Stimulated activated CD8-positive, alpha-beta memory T cell treated with anti-CD3 and anti-CD28 coated beads, Interleukin-2, amount 100 ng/mL, for 1 hour (primary cell): ENCODE measurements around the gene SNAPIN.

Source experiments
- DNase-seq, 2 donors: peaks; one replicate each; pipeline ENCODE4 v3.0.0-alpha.2; 2020; ENCODE audit warnings: low read depth in 2 of 2

The SNAPIN gene

GRCh38 chr1:153678519-153679336 lies 20.2 kb downstream of the SNAPIN start, which contains the start of gene NPR1:
TSS of gene NPR1 (plus strand) at chr1:153678688. CDS start at chr1:153679109, 421 bp downstream.
- no peak for DNase-seq

GRCh38 chr1:153679337-153680119 lies 21.0 kb downstream of the SNAPIN start:
- DNase-seq: no peak

DNA sequence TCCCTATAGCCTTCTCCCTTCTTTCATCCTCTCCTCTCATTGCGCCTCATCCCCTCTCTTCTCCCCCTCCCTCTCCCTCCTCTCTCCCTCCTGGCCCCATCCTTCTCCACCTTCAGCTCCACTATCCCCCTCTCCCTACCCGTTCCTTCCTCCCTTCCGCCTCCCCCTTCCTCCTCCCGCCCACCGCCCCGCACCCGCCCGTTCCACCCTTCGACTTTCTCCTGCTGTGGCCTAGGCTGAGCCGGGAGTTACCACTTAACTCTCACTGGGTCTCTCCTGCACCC lies 21.6 kb downstream of the SNAPIN start:
- no peak for DNase-seq

GRCh38 chr1:153682730-153683129 lies 24.2 kb downstream of the SNAPIN start:
- no peak for DNase-seq

DNA sequence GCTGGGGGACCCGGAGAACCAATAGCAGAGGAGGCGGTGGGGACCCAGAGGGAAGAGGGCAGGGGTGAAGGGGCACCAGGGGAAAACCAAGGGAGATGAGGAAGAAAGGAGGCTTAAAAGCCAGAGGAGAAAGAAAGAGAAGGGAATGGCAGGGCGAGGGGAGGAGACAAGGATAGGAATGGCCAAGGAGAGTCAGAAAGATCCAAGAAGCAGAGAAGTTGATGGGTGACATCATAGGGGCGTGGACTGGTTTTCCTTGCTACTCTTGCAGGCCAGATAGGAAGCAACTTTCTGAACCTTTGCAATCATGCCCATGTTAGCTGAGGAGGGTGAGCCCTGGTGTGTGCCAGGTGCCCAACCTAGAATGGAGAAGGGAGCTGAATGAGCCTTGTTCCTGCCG lies 25.4 kb downstream of the SNAPIN start:
- DNase-seq: no peak

DNA sequence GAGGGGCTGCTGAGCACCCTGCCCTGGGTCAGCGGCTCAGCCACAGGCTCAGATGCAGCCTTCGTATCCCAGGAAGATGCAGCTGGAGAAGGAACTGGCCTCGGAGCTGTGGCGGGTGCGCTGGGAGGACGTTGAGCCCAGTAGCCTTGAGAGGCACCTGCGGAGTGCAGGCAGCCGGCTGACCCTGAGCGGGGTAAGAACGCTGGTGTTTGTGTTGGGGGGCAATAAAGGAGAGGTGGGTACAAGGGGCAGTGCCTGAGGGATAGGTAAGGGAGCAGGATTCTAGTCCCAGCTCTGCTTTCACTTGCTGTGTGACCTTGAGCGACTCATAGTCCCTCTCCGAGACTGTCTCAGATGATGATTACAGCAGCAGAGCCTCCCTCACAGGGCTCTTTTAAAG lies 26.4 kb downstream of the SNAPIN start:
- DNase-seq: no peak

GRCh38 chr1:153685544-153686340 lies 27.2 kb downstream of the SNAPIN start:
- DNase-seq: no peak

GRCh38 chr1:153687346-153688125 lies 29.0 kb downstream of the SNAPIN start:
- DNase-seq: no peak

DNA sequence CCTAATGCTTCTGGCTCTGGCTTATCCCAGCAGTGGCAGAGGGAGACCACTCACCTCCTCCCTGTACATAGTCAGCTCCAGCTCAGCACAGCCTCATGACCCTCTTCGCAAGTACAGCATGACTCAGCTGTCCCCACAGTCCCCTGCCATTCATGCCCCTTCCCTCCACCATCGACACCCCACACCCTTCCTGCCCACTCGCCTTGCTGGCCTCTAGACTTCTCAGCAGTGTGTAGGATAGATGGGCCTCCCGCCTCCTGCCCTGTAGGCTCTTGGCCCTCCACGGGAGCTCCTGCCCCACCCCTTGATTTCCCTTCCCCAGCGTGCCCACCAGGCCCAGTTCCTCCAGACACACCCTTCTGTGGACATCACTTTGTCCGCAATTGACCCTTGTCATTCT lies 29.8 kb downstream of the SNAPIN start:
- no peak for DNase-seq

GRCh38 chr1:153688736-153689328 lies 30.3 kb downstream of the SNAPIN start:
- DNase-seq: no peak

DNA sequence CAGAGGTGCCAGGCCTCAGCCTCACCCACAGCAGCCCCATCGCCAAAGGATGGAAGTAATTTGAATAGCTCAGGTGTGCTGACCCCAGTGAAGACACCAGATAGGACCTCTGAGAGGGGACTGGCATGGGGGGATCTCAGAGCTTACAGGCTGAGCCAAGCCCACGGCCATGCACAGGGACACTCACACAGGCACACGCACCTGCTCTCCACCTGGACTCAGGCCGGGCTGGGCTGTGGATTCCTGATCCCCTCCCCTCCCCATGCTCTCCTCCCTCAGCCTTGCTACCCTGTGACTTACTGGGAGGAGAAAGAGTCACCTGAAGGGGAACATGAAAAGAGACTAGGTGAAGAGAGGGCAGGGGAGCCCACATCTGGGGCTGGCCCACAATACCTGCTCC lies 35.0 kb downstream of the SNAPIN start:
- no peak for DNase-seq

- no peak for DNase-seq
Measured at GRCh38 chr1:153696741-153697140, 38.2 kb downstream of the SNAPIN start.

- no peak for DNase-seq
Measured at GRCh38 chr1:153697191-153698019, 38.9 kb downstream of the SNAPIN start.

- DNase-seq: no peak
Measured at GRCh38 chr1:153698020-153698922, 39.8 kb downstream of the SNAPIN start.

- DNase-seq: no peak
Measured at GRCh38 chr1:153698923-153699714, 40.6 kb downstream of the SNAPIN start.

- DNase-seq: no peak
Measured at GRCh38 chr1:153699768-153700167, 41.3 kb downstream of the SNAPIN start.

DNA sequence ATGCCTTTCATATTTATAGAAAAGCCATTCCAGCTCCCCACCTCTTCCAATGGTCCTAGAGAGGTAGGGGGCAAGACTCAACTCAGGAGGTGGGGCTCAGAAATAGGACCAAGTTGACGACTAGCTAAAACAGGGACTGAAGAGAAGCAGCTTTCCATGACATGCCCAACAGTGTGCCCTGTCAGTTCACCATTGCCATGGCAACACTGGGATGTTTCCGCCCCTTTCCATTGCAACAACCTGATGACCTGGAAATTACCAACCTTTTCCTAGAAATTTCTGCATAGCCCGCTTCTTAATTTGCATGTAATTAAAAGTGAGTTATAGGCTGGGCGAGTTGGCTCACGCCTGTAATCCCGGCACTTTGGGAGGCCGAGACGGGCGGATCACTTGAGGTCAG lies 47.0 kb downstream of the SNAPIN start:
- no peak for DNase-seq

GRCh38 chr1:153711026-153711425 lies 52.5 kb downstream of the SNAPIN start:
- no peak for DNase-seq
